WTC11 (cell line): ENCODE results near the gene LIN7B. TPM values are rescaled to one million over a fixed set of nuclear protein-coding genes. Genes with fewer than 3 reads are reported as not detected.
A peak's percentile ranks its signal among the peaks of the same experiment; 100 is the strongest.

ENCODE experiments used
- ATAC-seq: fragments of 200-7000 bp; cut with Tn5 transposase; 2 replicates; pipeline ENCODE4 v1.10.0; 2021; ENCODE audit warnings: mild to moderate bottlenecking, moderate library complexity
- CTCF ChIA-PET: fragments of 300-600 bp; sonication (Branson Sonifier 250); formaldehyde crosslinking; loops from one replicate; lab custom pipeline; 2021; ENCODE audit warnings: antibody characterized with exemption; lab: Charles Lee
- POLR2A ChIA-PET: fragments of 350-600 bp; sonication (Branson Sonifier 250); formaldehyde crosslinking; loops from one replicate; lab custom pipeline; 2021; ENCODE audit warnings: antibody characterized with exemption; lab: Charles Lee
- DNase-seq: peaks from one replicate; pipeline ENCODE4 v3.0.0; 2021; ENCODE audit warnings: low spot score
- H3K27ac Mint-ChIP-seq: 2 replicates; pipeline ENCODE4 v1.8.0; 2021; ENCODE audit warnings: mixed read lengths
- H3K27me3 Mint-ChIP-seq: 2 replicates; pipeline ENCODE4 v1.8.0; 2021; ENCODE audit warnings: low read depth, mild to moderate bottlenecking, moderate library complexity, mixed read lengths
- H3K36me3 Mint-ChIP-seq: 2 replicates; pipeline ENCODE4 v1.8.0; 2021; ENCODE audit warnings: mixed read lengths
- H3K4me1 Mint-ChIP-seq: 2 replicates; pipeline ENCODE4 v1.8.0; 2022; ENCODE audit warnings: mixed read lengths
- H3K4me3 Mint-ChIP-seq: 2 replicates; pipeline ENCODE4 v1.8.0; 2021; ENCODE audit warnings: mild to moderate bottlenecking, moderate library complexity, mixed read lengths
- H3K9me3 Mint-ChIP-seq: 2 replicates; pipeline ENCODE4 v1.8.0; 2021; ENCODE audit warnings: mixed read lengths
- AR ChIP-seq: fragments of 250-450 bp; sonication (Bioruptor Pico); IDR thresholded peaks from 2 replicates; pipeline ENCODE4 v1.9.0; 2021; ENCODE audit warnings: mild to moderate bottlenecking
- ATF3 ChIP-seq: sonication (generic); formaldehyde crosslinking; conservative IDR thresholded peaks from 2 replicates; pipeline ENCODE4 v1.8.1; 2022; ENCODE audit warnings: mild to moderate bottlenecking, missing genetic modification reagents
- CBFB ChIP-seq: sonication (generic); formaldehyde crosslinking; IDR thresholded peaks from 2 replicates; pipeline ENCODE4 v1.8.1; 2022; ENCODE audit warnings: mild to moderate bottlenecking, low read depth, missing genetic modification reagents
- CREM ChIP-seq: sonication (generic); formaldehyde crosslinking; IDR thresholded peaks from 2 replicates; pipeline ENCODE4 v1.8.1; 2022; ENCODE audit warnings: mild to moderate bottlenecking, missing genetic modification reagents, moderate library complexity
- CTCF ChIP-seq: fragments of 200-600 bp; IDR thresholded peaks from 2 replicates; pipeline ENCODE4 v1.8.0; 2022; ENCODE audit warnings: antibody characterized with exemption
- ERG ChIP-seq: fragments of 250-450 bp; sonication (Bioruptor Pico); IDR thresholded peaks from 2 replicates; pipeline ENCODE4 v1.8.0; 2021; ENCODE audit warnings: mild to moderate bottlenecking
- ESRRA ChIP-seq: sonication (generic); formaldehyde crosslinking; IDR thresholded peaks from 2 replicates; pipeline ENCODE4 v1.8.1; 2022; ENCODE audit warnings: mild to moderate bottlenecking, missing genetic modification reagents, borderline replicate concordance
- FOXP4 ChIP-seq: sonication (generic); formaldehyde crosslinking; IDR thresholded peaks from 2 replicates; pipeline ENCODE4 v1.8.0; 2022; ENCODE audit warnings: mild to moderate bottlenecking, missing genetic modification reagents
- NR3C1 ChIP-seq: sonication (generic); formaldehyde crosslinking; conservative IDR thresholded peaks from 2 replicates; pipeline ENCODE4 v1.8.1; 2023; ENCODE audit warnings: low read depth, mild to moderate bottlenecking, missing genetic modification reagents
- PRRX2 ChIP-seq: fragments of 250-450 bp; sonication (Bioruptor Pico); IDR thresholded peaks from 2 replicates; pipeline ENCODE4 v1.8.0; 2021; ENCODE audit warnings: mild to moderate bottlenecking
- RELA ChIP-seq: sonication (generic); formaldehyde crosslinking; IDR thresholded peaks from 2 replicates; pipeline ENCODE4 v1.8.1; 2022; ENCODE audit warnings: missing genetic modification reagents, mild to moderate bottlenecking, borderline replicate concordance
- RORB ChIP-seq: fragments of 250-450 bp; sonication (Bioruptor Pico); IDR thresholded peaks from 2 replicates; pipeline ENCODE4 v1.9.0; 2021; ENCODE audit warnings: mild to moderate bottlenecking
- SP1 ChIP-seq: sonication (generic); formaldehyde crosslinking; conservative IDR thresholded peaks from 2 replicates; pipeline ENCODE4 v1.8.1; 2022; ENCODE audit warnings: missing genetic modification reagents
- ZBTB21 ChIP-seq: sonication (generic); formaldehyde crosslinking; IDR thresholded peaks from 2 replicates; pipeline ENCODE4 v1.8.1; 2023; ENCODE audit warnings: mild to moderate bottlenecking, missing genetic modification reagents, borderline replicate concordance
- ZNF532 ChIP-seq: fragments of 250-450 bp; sonication (Bioruptor Pico); IDR thresholded peaks from 2 replicates; pipeline ENCODE4 v1.9.0; 2021; ENCODE audit warnings: mild to moderate bottlenecking, borderline replicate concordance
- total RNA-seq: library from RNA; stranded (reverse); gene quantifications from 3 replicates; pipeline ENCODE4 v1.2.3, GENCODE V29; 2021
- TF ChIP-seq, protein P1 (sequence below): fragments of 250-450 bp; sonication (Bioruptor Pico); IDR thresholded peaks from 2 replicates; pipeline ENCODE4 v2.1.2; 2022; ENCODE audit warnings: mild to moderate bottlenecking, moderate library complexity
- TF ChIP-seq, protein P2 (sequence below): sonication (generic); formaldehyde crosslinking; IDR thresholded peaks from 2 replicates; pipeline ENCODE4 v1.8.1; 2022; ENCODE audit warnings: mild to moderate bottlenecking, missing genetic modification reagents, moderate library complexity, borderline replicate concordance

The LIN7B gene
- total RNA-seq, 1 experiment from 2014 or later = 5.1 TPM

DNA sequence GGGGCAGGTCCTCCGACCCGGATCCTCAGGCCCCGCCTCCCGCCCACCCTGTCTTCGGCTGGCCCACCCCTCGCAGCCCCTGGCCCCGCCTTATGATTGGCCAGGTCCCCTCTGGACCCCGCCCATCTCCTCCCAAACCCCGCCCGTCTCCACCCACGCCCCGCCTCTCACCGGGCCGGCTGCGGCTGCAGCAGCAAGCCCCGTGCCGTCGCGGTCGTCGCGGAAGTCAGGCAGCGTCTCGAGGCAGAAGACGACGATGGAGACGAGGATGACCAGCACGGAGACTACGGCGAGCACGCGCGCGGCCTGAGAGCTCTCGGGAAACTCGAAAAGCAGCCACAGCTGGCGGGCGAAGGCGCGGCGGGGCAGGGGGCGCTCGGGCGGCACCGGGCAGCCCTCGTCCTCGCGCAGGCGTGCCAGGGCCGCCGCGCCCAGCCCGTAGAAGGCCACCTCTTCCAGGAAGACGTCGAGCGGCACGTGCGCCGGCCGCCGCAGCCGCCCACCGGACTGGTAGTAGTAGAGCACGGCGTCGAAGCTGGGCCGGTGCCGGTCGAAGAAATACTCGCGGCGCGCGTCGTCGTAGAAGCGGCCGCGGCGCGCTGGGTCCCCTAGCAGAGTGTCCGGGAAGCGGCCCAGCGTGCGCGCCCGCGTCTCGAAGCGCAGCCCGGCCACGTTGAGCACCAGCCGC, 42.2 kb upstream of the LIN7B start (continued):
- TF ChIP-seq ZNF532 (CRISPR knock-in tag) (no peak), ERG (CRISPR knock-in tag) (no peak), AR (CRISPR knock-in tag) (no peak), CREM (CRISPR knock-in tag) (peak; percentile 65; the same call in 1 of the 2 replicates), CTCF (no peak)
- TF ChIP-seq, protein P1, sequence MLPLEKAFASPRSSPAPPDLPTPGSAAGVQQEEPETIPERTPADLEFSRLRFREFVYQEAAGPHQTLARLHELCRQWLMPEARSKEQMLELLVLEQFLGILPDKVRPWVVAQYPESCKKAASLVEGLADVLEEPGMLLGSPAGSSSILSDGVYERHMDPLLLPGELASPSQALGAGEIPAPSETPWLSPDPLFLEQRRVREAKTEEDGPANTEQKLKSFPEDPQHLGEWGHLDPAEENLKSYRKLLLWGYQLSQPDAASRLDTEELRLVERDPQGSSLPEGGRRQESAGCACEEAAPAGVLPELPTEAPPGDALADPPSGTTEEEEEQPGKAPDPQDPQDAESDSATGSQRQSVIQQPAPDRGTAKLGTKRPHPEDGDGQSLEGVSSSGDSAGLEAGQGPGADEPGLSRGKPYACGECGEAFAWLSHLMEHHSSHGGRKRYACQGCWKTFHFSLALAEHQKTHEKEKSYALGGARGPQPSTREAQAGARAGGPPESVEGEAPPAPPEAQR (CRISPR knock-in tag) = no peak
- TF ChIP-seq, all 79 proteins: peak for 41

GRCh38 chr19:49073514-49074378, 40.4 kb upstream of the LIN7B start:
- no peak overlapping the region for H3K27ac Mint-ChIP-seq
- H3K4me3 Mint-ChIP-seq = peak overlapping the region; percentile 68
- ChIA-PET POLR2A (no interaction called here), CTCF (interaction anchor here (0.6 to 2.8 kb wide), 28 partner anchors 9 to 152 kb away, joined by 3 to 38 read pairs (median 6); partner anchors contain the start of genes CGB2, CGB7, GYS1 and LHB)
- H3K27me3 Mint-ChIP-seq = peaks cover 78% of the 10 kb centered on the region
- peaks cover 8% of the 10 kb centered on the region; the same call in 1 of the 2 replicates for H3K4me1 Mint-ChIP-seq
- ATAC-seq (peak; percentile 23; the same call in 1 of the 2 replicates), DNase-seq (peak; percentile 68)
- H3K9me3 Mint-ChIP-seq = peaks cover 8% of the 10 kb centered on the region
- H3K36me3 Mint-ChIP-seq = no peaks in the 10 kb centered on the region
- TF ChIP-seq CBFB (CRISPR knock-in tag) (no peak), RORB (CRISPR knock-in tag) (no peak), ZBTB21 (CRISPR knock-in tag) (no peak), RELA (CRISPR knock-in tag) (no peak), NR3C1 (CRISPR knock-in tag) (no peak), FOXP4 (CRISPR knock-in tag) (no peak), ESRRA (CRISPR knock-in tag) (no peak), PRRX2 (CRISPR knock-in tag) (no peak), SP1 (no peak), ATF3 (CRISPR knock-in tag) (no peak)
- TF ChIP-seq, protein P2, sequence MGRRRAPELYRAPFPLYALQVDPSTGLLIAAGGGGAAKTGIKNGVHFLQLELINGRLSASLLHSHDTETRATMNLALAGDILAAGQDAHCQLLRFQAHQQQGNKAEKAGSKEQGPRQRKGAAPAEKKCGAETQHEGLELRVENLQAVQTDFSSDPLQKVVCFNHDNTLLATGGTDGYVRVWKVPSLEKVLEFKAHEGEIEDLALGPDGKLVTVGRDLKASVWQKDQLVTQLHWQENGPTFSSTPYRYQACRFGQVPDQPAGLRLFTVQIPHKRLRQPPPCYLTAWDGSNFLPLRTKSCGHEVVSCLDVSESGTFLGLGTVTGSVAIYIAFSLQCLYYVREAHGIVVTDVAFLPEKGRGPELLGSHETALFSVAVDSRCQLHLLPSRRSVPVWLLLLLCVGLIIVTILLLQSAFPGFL = no peak
